GM12874 (cell line): ENCODE data around the gene OGDH.

Experiments used
- TF ChIP-seq, protein P1 (sequence below): IDR thresholded peaks from 2 replicates; pipeline ENCODE4 v1.5.1; 2011; ENCODE audit warnings: low read depth, mild to moderate bottlenecking, control low read depth, low read length, moderate library complexity; ENCODE audit not compliant: insufficient read depth

Gene OGDH

DNA sequence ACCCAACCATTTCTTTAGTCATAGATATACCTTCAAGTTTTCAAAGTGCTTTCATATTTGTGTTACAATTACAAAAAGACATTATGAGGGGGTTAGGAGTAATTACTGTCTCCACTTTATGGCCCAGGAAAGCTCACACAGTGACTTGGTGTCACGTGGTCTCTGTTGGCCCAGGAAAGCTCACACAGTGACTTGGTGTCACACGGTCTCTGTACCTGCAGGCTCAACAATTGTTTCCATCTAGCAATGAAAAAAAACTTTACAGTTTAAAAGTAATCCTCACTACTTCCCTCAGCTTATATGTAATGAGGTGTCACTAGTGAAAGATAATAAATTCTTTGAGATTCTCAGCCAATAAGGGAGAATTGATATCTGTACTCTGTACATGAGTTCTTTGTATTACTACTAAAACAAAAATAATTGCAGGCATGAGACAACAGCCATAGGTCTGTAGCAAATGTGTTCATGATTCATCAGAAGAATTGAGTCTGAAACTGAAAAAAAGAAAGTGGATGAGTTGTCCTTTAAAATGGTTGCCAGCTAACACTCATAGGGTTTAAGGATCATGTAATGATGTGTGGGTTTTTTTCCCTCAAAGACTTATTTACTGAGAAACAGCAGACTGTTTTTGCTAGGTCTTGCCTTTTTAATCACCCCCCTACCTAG is 10.9 kb downstream of the OGDH start:
- TF ChIP-seq, protein P1, sequence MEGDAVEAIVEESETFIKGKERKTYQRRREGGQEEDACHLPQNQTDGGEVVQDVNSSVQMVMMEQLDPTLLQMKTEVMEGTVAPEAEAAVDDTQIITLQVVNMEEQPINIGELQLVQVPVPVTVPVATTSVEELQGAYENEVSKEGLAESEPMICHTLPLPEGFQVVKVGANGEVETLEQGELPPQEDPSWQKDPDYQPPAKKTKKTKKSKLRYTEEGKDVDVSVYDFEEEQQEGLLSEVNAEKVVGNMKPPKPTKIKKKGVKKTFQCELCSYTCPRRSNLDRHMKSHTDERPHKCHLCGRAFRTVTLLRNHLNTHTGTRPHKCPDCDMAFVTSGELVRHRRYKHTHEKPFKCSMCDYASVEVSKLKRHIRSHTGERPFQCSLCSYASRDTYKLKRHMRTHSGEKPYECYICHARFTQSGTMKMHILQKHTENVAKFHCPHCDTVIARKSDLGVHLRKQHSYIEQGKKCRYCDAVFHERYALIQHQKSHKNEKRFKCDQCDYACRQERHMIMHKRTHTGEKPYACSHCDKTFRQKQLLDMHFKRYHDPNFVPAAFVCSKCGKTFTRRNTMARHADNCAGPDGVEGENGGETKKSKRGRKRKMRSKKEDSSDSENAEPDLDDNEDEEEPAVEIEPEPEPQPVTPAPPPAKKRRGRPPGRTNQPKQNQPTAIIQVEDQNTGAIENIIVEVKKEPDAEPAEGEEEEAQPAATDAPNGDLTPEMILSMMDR: no peak

DNA sequence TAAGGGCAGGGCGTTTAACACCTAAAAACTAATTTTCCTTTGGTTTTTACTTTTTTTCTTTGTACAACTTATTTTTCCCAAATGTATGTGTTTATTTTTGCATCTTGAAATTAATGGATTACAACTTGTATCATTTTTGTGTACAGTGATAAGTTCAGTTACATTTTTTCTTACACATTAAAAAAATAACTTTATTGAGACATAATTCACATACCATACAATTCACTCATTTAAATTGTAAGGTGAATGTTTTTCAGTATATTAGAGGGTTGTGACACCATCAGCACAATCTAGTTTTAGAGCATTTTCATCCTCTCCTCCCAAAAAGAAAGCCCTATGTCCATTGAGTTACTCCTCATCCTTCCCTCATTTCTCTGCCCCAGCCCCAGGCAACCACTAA is 11.6 kb downstream of the OGDH start:
- TF ChIP-seq, protein P1: no peak

DNA sequence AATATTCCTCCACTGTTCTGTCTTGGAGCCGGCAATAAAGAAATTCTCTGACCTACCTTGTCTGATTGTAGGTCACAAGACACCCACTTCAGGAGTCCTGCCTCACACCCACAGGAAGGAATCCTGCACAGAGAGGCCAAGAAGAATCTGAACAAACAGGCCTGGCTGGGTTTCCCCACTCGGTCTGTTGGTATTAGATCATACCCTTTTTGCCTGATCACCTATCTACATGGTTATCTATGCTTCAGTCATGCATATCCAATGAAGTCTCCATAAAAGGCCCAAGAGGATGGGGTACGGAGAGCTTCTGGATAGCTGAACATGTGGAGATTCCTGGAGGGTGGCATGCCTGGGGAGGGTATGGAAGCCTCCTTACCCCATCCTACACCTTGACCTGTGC is 12.3 kb downstream of the OGDH start:
- TF ChIP-seq, protein P1: no peak

DNA sequence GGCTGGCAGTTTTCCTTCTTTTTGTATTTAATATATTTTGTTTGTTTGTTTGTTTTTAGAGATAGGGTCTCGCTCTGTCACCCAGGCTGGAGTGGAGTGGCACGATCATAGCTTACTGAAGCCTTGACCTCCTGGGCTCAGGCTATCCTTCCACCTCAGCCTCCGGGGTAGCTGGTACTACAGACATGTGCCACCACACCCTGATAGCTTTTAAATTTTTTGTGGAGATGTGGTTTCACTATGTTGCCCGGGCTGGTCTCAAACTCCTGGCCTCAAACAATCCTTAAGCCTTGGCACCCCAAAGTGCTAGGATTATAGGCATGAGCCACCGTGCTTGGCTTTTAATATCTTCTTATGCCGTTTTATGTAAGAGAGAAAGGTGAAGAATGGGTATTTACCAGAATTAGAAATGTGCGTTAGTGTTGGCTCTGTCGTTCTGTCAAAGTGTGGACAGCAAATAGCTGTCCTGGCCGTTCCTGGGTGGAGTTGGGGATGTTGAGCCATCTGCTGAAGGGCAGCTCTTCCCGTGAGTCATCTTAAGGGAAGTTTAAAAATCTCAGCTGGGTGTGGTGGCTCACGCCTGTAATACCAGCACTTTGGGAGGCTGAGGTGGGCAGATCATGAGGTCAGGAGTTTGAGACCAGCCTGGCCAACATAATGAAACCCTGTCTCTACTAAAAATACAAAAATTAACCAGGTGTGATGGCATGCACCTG is 14.8 kb downstream of the OGDH start:
- TF ChIP-seq, protein P1: no peak

DNA sequence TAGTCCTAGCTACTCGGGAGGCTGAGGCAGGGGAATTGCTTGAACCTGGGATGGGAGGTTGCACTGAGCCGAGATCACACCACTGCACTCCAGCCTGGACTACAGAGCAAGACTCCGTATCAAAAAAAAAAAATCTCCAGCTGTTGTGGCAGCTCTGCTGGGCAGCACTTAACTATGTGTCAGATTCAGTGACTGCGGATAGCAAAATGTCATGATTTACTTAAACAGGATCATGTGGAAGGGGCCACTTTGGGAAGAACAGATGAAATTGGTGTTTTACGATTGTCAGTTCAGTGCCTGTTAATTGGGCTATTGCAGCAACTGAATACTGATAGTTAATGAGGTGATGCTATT is 15.3 kb downstream of the OGDH start:
- TF ChIP-seq, protein P1: no peak

DNA sequence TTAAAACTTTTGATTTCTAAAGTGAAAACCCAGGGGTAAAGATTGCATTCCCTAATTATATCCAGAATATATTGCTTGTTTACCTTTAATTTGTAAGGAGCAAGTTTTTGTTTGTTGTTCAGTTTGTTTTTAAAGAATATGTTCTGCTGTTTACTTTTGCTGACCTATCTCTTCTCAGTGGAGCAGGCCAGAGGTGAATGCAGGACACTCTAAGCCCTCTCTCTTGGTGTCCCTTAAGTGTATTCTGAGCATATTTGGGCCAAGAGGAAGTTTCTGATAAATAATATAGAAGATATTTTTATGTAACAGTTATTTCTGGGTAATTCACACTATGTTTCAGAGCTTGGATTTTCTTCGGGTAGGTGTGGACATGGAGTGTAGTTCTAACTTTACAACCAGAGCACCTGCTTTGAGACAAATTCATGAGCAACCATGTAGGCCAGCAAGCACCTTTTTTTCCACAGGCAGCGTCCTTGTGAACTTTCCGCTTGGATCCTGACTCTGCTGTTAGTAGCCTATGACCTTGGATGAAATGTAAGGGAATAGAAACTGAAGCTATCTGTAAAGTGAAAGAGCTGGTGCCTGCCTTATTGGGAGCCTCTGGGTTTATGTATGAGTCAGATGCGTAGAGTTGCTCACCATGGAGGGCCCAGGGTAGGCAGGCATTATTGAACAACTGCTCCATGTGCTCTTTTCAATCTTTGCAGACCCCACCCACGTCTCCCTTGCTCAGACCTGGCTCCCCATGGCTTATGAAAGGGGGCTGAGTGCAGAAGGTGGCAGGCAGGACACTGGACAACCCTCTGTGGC is 16.1 kb downstream of the OGDH start:
- TF ChIP-seq, protein P1: no peak

- TF ChIP-seq, protein P1: no peak
Observed at GRCh38 chr7:44624318-44624717, 17.9 kb downstream of the OGDH start.
